ENCODE results near the gene APOO. TPM values are rescaled to one million over a fixed set of nuclear protein-coding genes. Genes with fewer than 3 reads are reported as not detected.

Gene APOO
- total RNA-seq, 2 donors from 2014 or later: 47.9 to 74.2 TPM

GRCh38 chrX:23932046-23932445, 24.3 kb upstream of the APOO start:
- Histone ChIP-seq H3K4me3 (ENCODE audit: low read length) (no peak overlapping the region), H3K27me3 (ENCODE audit: control insufficient read depth, insufficient read depth, low read length, poor library complexity, severe bottlenecking) (no peaks in the 10 kb centered on the region), H3K36me3 (ENCODE audit: control insufficient read depth, insufficient read depth, low read length) (no peaks in the 10 kb centered on the region), H3K4me1 (ENCODE audit: control insufficient read depth, insufficient read depth, low read length) (no peaks in the 10 kb centered on the region), H3K9ac (ENCODE audit: extremely low read depth, low read length, poor library complexity, severe bottlenecking) (no peak overlapping the region), H3K9me3 (ENCODE audit: control insufficient read depth, low read length) (no peaks in the 10 kb centered on the region), H3K27ac (ENCODE audit: low read depth, low read length) (no peak overlapping the region)
- Mint-ChIP-seq H3K4me3 (no peak overlapping the region), H3K27me3 (ENCODE audit: insufficient read depth) (no peaks in the 10 kb centered on the region), H3K27ac (no peak overlapping the region), H3K9me3 (no peaks in the 10 kb centered on the region), H3K4me1 (no peaks in the 10 kb centered on the region), H3K36me3 (ENCODE audit: low read depth) (no peaks in the 10 kb centered on the region)
- TF ChIP-seq CTCF (conservative IDR thresholded peaks at IDR 0.05): no peak
- 60% methylated on average over 1 of the region's 1 CpG; no CpG with 5 or more reads in 1 of the 2 experiments for WGBS, 2 experiments (ENCODE audit: insufficient coverage in 1 of 2, insufficient read length in 1 of 2)
- DNase-seq: no peak

GRCh38 chrX:23930894-23931604, 23.3 kb upstream of the APOO start:
- no peaks in the 10 kb centered on the region for H3K36me3 Mint-ChIP-seq (ENCODE audit: low read depth)
- H3K4me3 Mint-ChIP-seq: no peak overlapping the region
- H3K9me3 Mint-ChIP-seq: no peaks in the 10 kb centered on the region
- TF ChIP-seq CTCF (conservative IDR thresholded peaks at IDR 0.05): no peak
- no peaks in the 10 kb centered on the region for H3K27me3 ChIP-seq (ENCODE audit: control insufficient read depth, insufficient read depth, low read length, poor library complexity, severe bottlenecking)
- H3K4me1 ChIP-seq (ENCODE audit: control insufficient read depth, insufficient read depth, low read length): no peaks in the 10 kb centered on the region
- H3K27me3 Mint-ChIP-seq (ENCODE audit: insufficient read depth): no peaks in the 10 kb centered on the region
- no peak overlapping the region for H3K27ac Mint-ChIP-seq
- DNase-seq: no peak
- 76% methylated on average over 2 of the region's 2 CpGs; no CpG with 5 or more reads in 1 of the 2 experiments for WGBS, 2 experiments (ENCODE audit: insufficient coverage in 1 of 2, insufficient read length in 1 of 2)
- no peak overlapping the region for H3K27ac ChIP-seq (ENCODE audit: low read depth, low read length)
- H3K36me3 ChIP-seq (ENCODE audit: control insufficient read depth, insufficient read depth, low read length): no peaks in the 10 kb centered on the region
- no peaks in the 10 kb centered on the region for H3K4me1 Mint-ChIP-seq
- H3K9ac ChIP-seq (ENCODE audit: extremely low read depth, low read length, poor library complexity, severe bottlenecking): no peak overlapping the region
- H3K4me3 ChIP-seq (ENCODE audit: low read length): no peak overlapping the region
- no peaks in the 10 kb centered on the region for H3K9me3 ChIP-seq (ENCODE audit: control insufficient read depth, low read length)

GRCh38 chrX:23926015-23926414, 18.3 kb upstream of the APOO start:
- TF ChIP-seq CTCF (conservative IDR thresholded peaks at IDR 0.05): no peak
- Mint-ChIP-seq H3K27ac (no peak overlapping the region), H3K36me3 (ENCODE audit: low read depth) (no peaks in the 10 kb centered on the region), H3K4me3 (no peak overlapping the region), H3K27me3 (ENCODE audit: insufficient read depth) (no peaks in the 10 kb centered on the region), H3K4me1 (no peaks in the 10 kb centered on the region), H3K9me3 (no peaks in the 10 kb centered on the region)
- no peaks in the 10 kb centered on the region for H3K27me3 ChIP-seq (ENCODE audit: control insufficient read depth, insufficient read depth, low read length, poor library complexity, severe bottlenecking)
- no peaks in the 10 kb centered on the region for H3K4me1 ChIP-seq (ENCODE audit: control insufficient read depth, insufficient read depth, low read length)
- H3K9ac ChIP-seq (ENCODE audit: extremely low read depth, low read length, poor library complexity, severe bottlenecking): no peak overlapping the region
- no peaks in the 10 kb centered on the region for H3K36me3 ChIP-seq (ENCODE audit: control insufficient read depth, insufficient read depth, low read length)
- no peak overlapping the region for H3K4me3 ChIP-seq (ENCODE audit: low read length)
- no peak overlapping the region for H3K27ac ChIP-seq (ENCODE audit: low read depth, low read length)
- DNase-seq: no peak
- WGBS, 2 experiments (ENCODE audit: insufficient coverage in 1 of 2, insufficient read length in 1 of 2): 100% methylated on average over 2 of the region's 4 CpGs; no CpG with 5 or more reads in 1 of the 2 experiments
- no peaks in the 10 kb centered on the region for H3K9me3 ChIP-seq (ENCODE audit: control insufficient read depth, low read length)

Data from endodermal cell (in vitro differentiated cells).